ENCODE results near the gene MYL11. TPM values are rescaled to one million over a fixed set of nuclear protein-coding genes. Genes with fewer than 3 reads are reported as not detected.
"Not testable (repeated sequence)": the region's sequence is repeated elsewhere in the genome, so short reads cannot be mapped to it uniquely, and the experiment has no call there.

The MYL11 gene
- total RNA-seq, 4 donors from 2014 or later: 6.3 TPM; not detected in 3

DNA sequence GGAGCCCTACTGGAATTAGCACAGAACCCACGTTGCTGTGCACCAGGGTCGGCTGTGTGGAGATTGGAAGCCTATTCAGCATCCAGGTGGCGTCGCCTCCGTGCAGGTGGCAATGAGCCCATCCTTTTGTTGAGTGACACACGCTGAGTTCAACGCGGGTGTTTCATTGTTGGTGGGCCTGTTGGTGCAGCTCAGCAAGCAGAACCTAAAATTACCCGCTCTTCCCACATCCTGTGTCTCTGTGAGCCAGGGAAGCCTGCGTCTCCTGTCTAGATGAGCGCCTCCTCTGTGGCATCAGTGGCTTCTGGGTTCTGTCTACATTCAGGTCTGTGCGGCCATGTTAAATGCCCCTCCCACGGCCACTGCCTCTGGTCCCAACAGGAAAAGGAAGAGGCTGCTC lies 34.0 kb upstream of the MYL11 start:
- H3K27ac ChIP-seq: no peak overlapping the region
- peaks cover 4 to 7% (median 5%) of the 10 kb centered on the region in 4 donors for H3K4me1 ChIP-seq
- no peak for DNase-seq
- in situ Hi-C loops (cut with MboI; ENCODE audit: low pct_ligation_motif_present in 1 of 4, low pct_unique_long_range_greater_than_20kb in 1 of 4, low sequenced_read_pairs in 3 of 4) (no loop called here), intact Hi-C loops (cut with DNase I; ENCODE audit: low total_unique reads) (no loop called here)
- H3K9me3 ChIP-seq: no peaks in the 10 kb centered on the region
- no peaks in the 10 kb centered on the region for H3K36me3 ChIP-seq
- 95 to 97% methylated on average over 5 to 12 of the region's 13 CpGs for WGBS, 2 donors (ENCODE audit: low coverage in 1 of 2)
- H3K4me3 ChIP-seq: no peak overlapping the region
- H3K27me3 ChIP-seq: no peaks in the 10 kb centered on the region
- TF ChIP-seq EP300 (IDR thresholded peaks at IDR 0.05; ENCODE audit: low read depth) (no peak), POLR2AphosphoS5 (IDR thresholded peaks at IDR 0.05) (no peak), POLR2A (IDR thresholded peaks at IDR 0.05) (no peak)
- TF ChIP-seq, protein P1, sequence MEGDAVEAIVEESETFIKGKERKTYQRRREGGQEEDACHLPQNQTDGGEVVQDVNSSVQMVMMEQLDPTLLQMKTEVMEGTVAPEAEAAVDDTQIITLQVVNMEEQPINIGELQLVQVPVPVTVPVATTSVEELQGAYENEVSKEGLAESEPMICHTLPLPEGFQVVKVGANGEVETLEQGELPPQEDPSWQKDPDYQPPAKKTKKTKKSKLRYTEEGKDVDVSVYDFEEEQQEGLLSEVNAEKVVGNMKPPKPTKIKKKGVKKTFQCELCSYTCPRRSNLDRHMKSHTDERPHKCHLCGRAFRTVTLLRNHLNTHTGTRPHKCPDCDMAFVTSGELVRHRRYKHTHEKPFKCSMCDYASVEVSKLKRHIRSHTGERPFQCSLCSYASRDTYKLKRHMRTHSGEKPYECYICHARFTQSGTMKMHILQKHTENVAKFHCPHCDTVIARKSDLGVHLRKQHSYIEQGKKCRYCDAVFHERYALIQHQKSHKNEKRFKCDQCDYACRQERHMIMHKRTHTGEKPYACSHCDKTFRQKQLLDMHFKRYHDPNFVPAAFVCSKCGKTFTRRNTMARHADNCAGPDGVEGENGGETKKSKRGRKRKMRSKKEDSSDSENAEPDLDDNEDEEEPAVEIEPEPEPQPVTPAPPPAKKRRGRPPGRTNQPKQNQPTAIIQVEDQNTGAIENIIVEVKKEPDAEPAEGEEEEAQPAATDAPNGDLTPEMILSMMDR (IDR thresholded peaks at IDR 0.05): no peak

DNA sequence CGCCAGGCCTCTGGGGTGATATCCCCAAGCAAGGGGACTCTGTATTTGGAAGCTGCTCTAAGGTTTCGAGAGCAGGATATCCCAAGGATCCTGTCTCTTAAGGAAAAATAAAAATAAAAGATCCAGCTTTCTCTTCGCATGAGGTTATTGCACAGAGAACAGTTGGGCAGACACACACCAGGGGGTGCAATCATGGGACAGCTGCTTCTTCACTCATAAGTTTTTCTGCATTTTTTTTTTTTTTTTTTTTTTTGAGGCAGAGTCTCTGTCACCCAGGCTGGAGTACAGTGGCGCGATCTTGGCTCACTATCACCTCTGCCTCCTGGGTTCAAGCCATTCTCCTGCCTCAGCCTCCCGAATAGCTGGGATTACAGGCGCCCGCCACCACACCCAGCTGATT lies 32.6 kb upstream of the MYL11 start:
- H3K9me3 ChIP-seq; H3K27ac ChIP-seq; H3K36me3 ChIP-seq; DNase-seq; H3K4me1 ChIP-seq; in situ Hi-C loops (cut with MboI; ENCODE audit: low pct_ligation_motif_present in 1 of 4, low pct_unique_long_range_greater_than_20kb in 1 of 4, low sequenced_read_pairs in 3 of 4); intact Hi-C loops (cut with DNase I; ENCODE audit: low total_unique reads); H3K27me3 ChIP-seq; H3K4me3 ChIP-seq: not testable (repeated sequence)
- whole genome bisulfite sequencing, 2 donors (ENCODE audit: low coverage in 1 of 2): 92 to 100% methylated on average over 1 to 8 of the region's 8 CpGs

DNA sequence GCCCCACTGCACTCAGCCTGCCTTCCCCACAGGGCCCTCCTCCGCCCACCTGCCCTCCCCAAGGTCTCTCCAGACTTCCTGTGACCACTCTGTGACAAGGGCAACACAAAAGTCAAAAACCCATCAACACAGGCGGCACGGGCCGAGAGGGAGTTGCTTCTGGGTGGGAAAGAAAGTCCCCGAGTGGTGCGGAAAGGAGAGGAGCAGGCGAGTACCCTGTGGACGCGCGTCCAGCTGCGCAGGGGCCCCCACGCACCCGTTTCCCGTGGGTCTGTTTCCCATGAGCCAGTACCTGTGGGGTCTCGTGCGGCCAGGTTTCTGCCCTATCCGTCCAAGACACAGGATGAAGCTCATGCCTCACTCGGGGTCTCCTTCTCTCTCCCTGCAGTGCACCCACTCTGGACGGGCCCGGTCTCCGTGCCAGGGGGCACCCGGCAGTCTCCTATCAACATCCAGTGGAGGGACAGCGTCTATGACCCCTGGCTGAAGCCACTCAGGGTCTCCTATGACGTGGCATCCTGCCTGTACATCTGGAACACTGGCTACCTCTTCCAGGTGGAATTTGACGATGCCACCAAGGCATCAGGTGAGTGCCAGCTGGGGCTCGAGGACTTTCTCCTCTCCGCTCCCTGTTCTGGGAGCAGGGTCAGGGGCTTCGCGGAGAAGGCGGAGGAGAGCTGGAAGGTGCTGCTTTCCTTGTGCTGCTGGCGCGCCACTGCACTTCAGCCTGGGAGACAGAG lies 31.7 kb upstream of the MYL11 start:
- DNase-seq: no peak
- in situ Hi-C loops (cut with MboI; ENCODE audit: low pct_ligation_motif_present in 1 of 4, low pct_unique_long_range_greater_than_20kb in 1 of 4, low sequenced_read_pairs in 3 of 4): no loop called here
- no peak overlapping the region for H3K4me3 ChIP-seq

DNA sequence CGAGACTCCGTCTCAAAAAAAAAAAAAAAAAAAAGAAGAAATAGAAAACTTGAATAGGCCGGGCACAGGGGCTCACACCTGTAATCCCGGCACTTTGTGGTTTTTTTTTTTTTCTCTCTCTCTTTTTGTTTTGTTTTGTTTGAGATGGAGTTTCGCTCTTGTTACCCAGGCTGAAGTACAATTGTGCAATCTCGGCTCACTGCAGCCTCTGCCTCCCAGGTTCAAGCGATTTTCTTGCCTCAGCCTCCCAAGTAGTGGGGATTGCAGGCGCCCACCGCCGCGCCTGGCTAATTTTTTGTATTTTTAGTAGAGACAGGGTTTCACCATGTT lies 31.1 kb upstream of the MYL11 start:
- H3K27me3 ChIP-seq; H3K9me3 ChIP-seq; DNase-seq; intact Hi-C loops (cut with DNase I; ENCODE audit: low total_unique reads); H3K27ac ChIP-seq; H3K4me3 ChIP-seq; H3K4me1 ChIP-seq; H3K36me3 ChIP-seq; in situ Hi-C loops (cut with MboI; ENCODE audit: low pct_ligation_motif_present in 1 of 4, low pct_unique_long_range_greater_than_20kb in 1 of 4, low sequenced_read_pairs in 3 of 4): not testable (repeated sequence)
- 84 to 88% methylated on average over 7 to 11 of the region's 11 CpGs for WGBS, 2 donors (ENCODE audit: low coverage in 1 of 2)

More for the DNA sequence above, 31.7 kb upstream of the MYL11 start:
- intact Hi-C loops (cut with DNase I; ENCODE audit: low total_unique reads): no loop called here
- TF ChIP-seq POLR2A (IDR thresholded peaks at IDR 0.05) (no peak), EP300 (IDR thresholded peaks at IDR 0.05; ENCODE audit: low read depth) (no peak), POLR2AphosphoS5 (IDR thresholded peaks at IDR 0.05) (no peak)
- TF ChIP-seq, protein P1 (IDR thresholded peaks at IDR 0.05): no peak
- H3K9me3 ChIP-seq: no peaks in the 10 kb centered on the region
- no peaks in the 10 kb centered on the region for H3K4me1 ChIP-seq
- H3K27me3 ChIP-seq: no peaks in the 10 kb centered on the region
- 90 to 96% methylated on average over 7 to 27 of the region's 32 CpGs for WGBS, 2 donors (ENCODE audit: low coverage in 1 of 2)
- no peaks in the 10 kb centered on the region for H3K36me3 ChIP-seq
- H3K27ac ChIP-seq: no peak overlapping the region

DNA sequence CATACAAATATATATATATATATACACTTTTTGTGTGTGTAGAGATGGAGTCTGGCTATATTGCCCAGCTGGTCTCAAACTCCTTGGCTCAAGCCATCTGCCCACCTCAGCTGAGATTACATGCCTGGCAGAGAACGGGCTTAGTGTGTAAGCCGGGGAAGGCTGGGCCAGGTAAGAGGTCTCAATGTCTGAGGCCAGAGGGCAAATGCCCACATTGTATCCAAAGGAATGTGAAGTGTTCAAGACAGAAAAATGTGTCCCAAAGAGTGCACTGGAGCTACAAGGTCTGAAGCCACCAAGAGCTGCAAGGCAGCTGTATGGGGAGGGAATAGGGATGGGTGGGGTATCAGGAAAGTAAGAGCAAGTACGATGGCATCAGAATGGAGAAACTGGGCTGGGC lies 28.3 kb upstream of the MYL11 start:
- intact Hi-C loops (cut with DNase I; ENCODE audit: low total_unique reads) (no loop called here), in situ Hi-C loops (cut with MboI; ENCODE audit: low pct_ligation_motif_present in 1 of 4, low pct_unique_long_range_greater_than_20kb in 1 of 4, low sequenced_read_pairs in 3 of 4) (no loop called here)
- Histone ChIP-seq H3K36me3 (peaks cover 0 to 7% (median 1%) of the 10 kb centered on the region in 4 donors), H3K4me3 (no peak overlapping the region), H3K9me3 (no peaks in the 10 kb centered on the region), H3K27ac (no peak overlapping the region), H3K4me1 (no peaks in the 10 kb centered on the region), H3K27me3 (no peaks in the 10 kb centered on the region)
- TF ChIP-seq, protein P1 (IDR thresholded peaks at IDR 0.05): no peak
- TF ChIP-seq EP300 (IDR thresholded peaks at IDR 0.05; ENCODE audit: low read depth) (no peak), POLR2AphosphoS5 (IDR thresholded peaks at IDR 0.05) (no peak), POLR2A (IDR thresholded peaks at IDR 0.05) (no peak)
- WGBS, 2 donors (ENCODE audit: low coverage in 1 of 2): 92 to 100% methylated on average over 2 to 3 of the region's 3 CpGs
- DNase-seq: no peak
